PFSK-1 (cell line): Measurements from ENCODE around the gene PRMT7.

ENCODE experiments used
- POLR2AphosphoS5 ChIP-seq: IDR thresholded peaks from 2 replicates; pipeline ENCODE4 v1.6.1; 2012; ENCODE audit warnings: low read depth, mild to moderate bottlenecking, control low read depth, low read length, moderate library complexity
- SIN3A ChIP-seq: IDR thresholded peaks from 2 replicates; pipeline ENCODE4 v1.6.1; 2012; ENCODE audit warnings: mild to moderate bottlenecking, low read length, moderate library complexity, borderline replicate concordance; ENCODE audit not compliant: insufficient read depth
- TAF1 ChIP-seq: IDR thresholded peaks from 2 replicates; pipeline ENCODE4 v1.6.1; 2012; ENCODE audit warnings: low read length, control low read depth, borderline replicate concordance; ENCODE audit not compliant: insufficient read depth

GRCh38 chr16:68400083-68400923 is 89.5 kb downstream of the PRMT7 start:
- TF ChIP-seq POLR2AphosphoS5 (no peak), SIN3A (no peak), TAF1 (no peak)
